ENCODE results near the gene OR56A5.
"Not testable (repeated sequence)": the region's sequence is repeated elsewhere in the genome, so short reads cannot be mapped to it uniquely, and the experiment has no call there.

Gene OR56A5

GRCh38 chr11:5968394-5968793 lies at the start of gene OR56A5:
Gene OR56A5 (minus strand): TSS chr11:5968494. CDS start chr11:5968494, 0 bp downstream.
- FAIRE-seq = no peak

- no peak for FAIRE-seq
Measured at GRCh38 chr11:6013042-6013441, 44.7 kb upstream of the OR56A5 start.

- no peak for FAIRE-seq
Measured at GRCh38 chr11:6012035-6012668, 43.9 kb upstream of the OR56A5 start.

GRCh38 chr11:6006846-6007245 lies 38.6 kb upstream of the OR56A5 start, which contains the start of gene OR56A4:
Gene OR56A4 (minus strand): TSS chr11:6006946. CDS start chr11:6002992, 3,954 bp downstream.
- no peak for FAIRE-seq

GRCh38 chr11:6006395-6006794 lies 38.1 kb upstream of the OR56A5 start:
- FAIRE-seq = no peak

- FAIRE-seq = no peak
Measured at GRCh38 chr11:6002202-6002699, 34.0 kb upstream of the OR56A5 start.

GRCh38 chr11:5994791-5995190 lies 26.5 kb upstream of the OR56A5 start:
- no peak for FAIRE-seq

GRCh38 chr11:5992604-5993251 lies 24.4 kb upstream of the OR56A5 start:
- FAIRE-seq = no peak

- FAIRE-seq = no peak
Measured at GRCh38 chr11:5992150-5992549, 23.9 kb upstream of the OR56A5 start.

- no peak for FAIRE-seq
Measured at GRCh38 chr11:5989203-5989602, 20.9 kb upstream of the OR56A5 start.

GRCh38 chr11:5986885-5987284 lies 18.6 kb upstream of the OR56A5 start, which contains the start of gene OR52L1:
Gene OR52L1 (minus strand): TSS chr11:5986985. CDS start chr11:5986930, 55 bp downstream.
- FAIRE-seq = no peak

GRCh38 chr11:5983443-5983842 lies 15.1 kb upstream of the OR56A5 start:
- no peak for FAIRE-seq

GRCh38 chr11:5973530-5973929 lies 5.2 kb upstream of the OR56A5 start:
- no peak for FAIRE-seq

- FAIRE-seq = no peak
Measured at GRCh38 chr11:5967708-5968107, 586 bp downstream of the OR56A5 start.

- FAIRE-seq = no peak
Measured at GRCh38 chr11:5966958-5967357, 1.3 kb downstream of the OR56A5 start.

- FAIRE-seq = not testable (repeated sequence)
Measured at GRCh38 chr11:5960704-5961320, 7.5 kb downstream of the OR56A5 start.

- FAIRE-seq = no peak
Measured at GRCh38 chr11:5955586-5955985, 12.7 kb downstream of the OR56A5 start.

GRCh38 chr11:5941951-5942350 lies 26.3 kb downstream of the OR56A5 start, which contains the start of gene OR56A3:
Gene OR56A3 (plus strand): TSS chr11:5942251. CDS start chr11:5947347, 5,096 bp downstream.
- no peak for FAIRE-seq

GRCh38 chr11:5940748-5941147 lies 27.5 kb downstream of the OR56A5 start:
- FAIRE-seq = no peak

- no peak for FAIRE-seq
Measured at GRCh38 chr11:5938603-5938965, 29.7 kb downstream of the OR56A5 start.

GRCh38 chr11:5937868-5938602 lies 30.3 kb downstream of the OR56A5 start:
- FAIRE-seq = no peak

GRCh38 chr11:5933116-5933515 lies 35.2 kb downstream of the OR56A5 start:
- no peak for FAIRE-seq

- FAIRE-seq = no peak
Measured at GRCh38 chr11:5932671-5933070, 35.6 kb downstream of the OR56A5 start.
